B cell (primary cell): ENCODE measurements around the gene SLC41A3. TPM values are rescaled to one million over a fixed set of nuclear protein-coding genes. Genes with fewer than 3 reads are reported as not detected.
"Not testable (repeated sequence)": the region's sequence is repeated elsewhere in the genome, so short reads cannot be mapped to it uniquely, and the experiment has no call there.

Source experiments
- ATAC-seq: fragments of 200-7000 bp; cut with Tn5 transposase; one replicate; pipeline ENCODE4 v1.10.0; 2021; ENCODE audit warnings: low read depth, mild to moderate bottlenecking, moderate number of reproducible peaks, moderate library complexity
- CTCF ChIA-PET: fragments of 350-600 bp; sonication (Branson Sonifier 250); formaldehyde crosslinking; loops from one replicate; lab custom pipeline; 2021; ENCODE audit warnings: antibody characterized with exemption, inconsistent platforms; lab: Charles Lee
- POLR2A ChIA-PET: fragments of 350-600 bp; sonication (Branson Sonifier 250); formaldehyde crosslinking; loops from one replicate; lab custom pipeline; 2021; ENCODE audit warnings: antibody characterized with exemption; lab: Charles Lee
- DNase-seq: peaks from one replicate; pipeline ENCODE4 v3.0.0; 2013
- H2AFZ ChIP-seq: 2 replicates; pipeline ENCODE4 v1.6.1; 2012; ENCODE audit warnings: mild to moderate bottlenecking, low read depth, low read length; ENCODE audit not compliant: insufficient read depth, poor library complexity, severe bottlenecking
- H3K27ac ChIP-seq, 2 donors: 1 replicate in 1 of 2; 2 replicates in 1 of 2; pipeline ENCODE4 v1.5.1; 2012 to 2013; ENCODE audit warnings: low read length in 2 of 2, mild to moderate bottlenecking in 2 of 2, moderate library complexity in 1 of 2
- H3K27me3 ChIP-seq, 4 experiments: fragments of 200-600 bp in 1 of 4; sonication (generic) in 1 of 4; replicated peaks in 1 of 4; 1 replicate in 2 of 4; 2 replicates in 2 of 4; pipeline versions ENCODE4 v1.6.1 to v1.7.0; 2013 to 2016; ENCODE audit warnings: low read length in 3 of 4, mild to moderate bottlenecking in 2 of 4, mixed read lengths in 1 of 4, moderate library complexity in 1 of 4; ENCODE audit not compliant: insufficient read depth in 4 of 4, control insufficient read depth in 3 of 4; ENCODE audit errors: control extremely low read depth in 1 of 4
- H3K36me3 ChIP-seq, 2 experiments: replicated peaks in 1 of 2; 1 replicate in 1 of 2; 2 replicates in 1 of 2; pipeline versions ENCODE4 v1.6.1 to v1.7.1; 2013; ENCODE audit warnings: low read length in 1 of 2; ENCODE audit not compliant: insufficient read depth in 2 of 2, control insufficient read depth in 1 of 2; ENCODE audit errors: control extremely low read depth in 1 of 2, extremely low read depth in 1 of 2
- H3K4me1 ChIP-seq, 2 donors: fragments of 200-600 bp in 1 of 2; sonication (generic) in 1 of 2; 1 replicate in 1 of 2; 2 replicates in 1 of 2; pipeline versions ENCODE4 v1.5.1 to v1.6.1; 2013 to 2017; ENCODE audit warnings: low read length in 2 of 2; ENCODE audit not compliant: control insufficient read depth in 2 of 2, insufficient read depth in 2 of 2
- H3K4me2 ChIP-seq: replicated peaks from 2 replicates; pipeline ENCODE3; 2012; ENCODE audit warnings: mild to moderate bottlenecking, low read depth, low read length; ENCODE audit not compliant: poor library complexity, severe bottlenecking
- H3K4me3 ChIP-seq, 5 experiments: fragments of 200-600 bp in 1 of 5; sonication (generic) in 1 of 5; 1 replicate in 3 of 5; 2 replicates in 2 of 5; pipeline versions ENCODE4 v1.5.1 to v1.7.0; 2011 to 2016; ENCODE audit warnings: low read length in 4 of 5, mild to moderate bottlenecking in 4 of 5, low read depth in 2 of 5, control low read depth in 1 of 5, moderate library complexity in 1 of 5; ENCODE audit not compliant: insufficient read depth in 1 of 5; ENCODE audit errors: control extremely low read depth in 1 of 5, extremely low read depth in 1 of 5
- H3K79me2 ChIP-seq: fragments of 200-600 bp; sonication (generic); one replicate; pipeline ENCODE4 v1.6.0; 2016; ENCODE audit warnings: low read length; ENCODE audit not compliant: control insufficient read depth, insufficient read depth
- H3K9ac ChIP-seq: fragments of 200-600 bp; sonication (generic); 2 replicates; pipeline ENCODE4 v1.6.1; 2017; ENCODE audit warnings: mild to moderate bottlenecking, low read length, moderate library complexity
- H3K9me3 ChIP-seq, 3 donors: one replicate each; pipeline versions ENCODE4 v1.6.1 to v1.7.1; 2013; ENCODE audit warnings: low read length in 2 of 3; ENCODE audit not compliant: control insufficient read depth in 2 of 3, insufficient read depth in 1 of 3; ENCODE audit errors: control extremely low read depth in 1 of 3
- H4K20me1 ChIP-seq: 2 replicates; pipeline ENCODE4 v1.6.0; 2012; ENCODE audit warnings: mild to moderate bottlenecking, low read length; ENCODE audit not compliant: insufficient read depth, control insufficient read depth, poor library complexity, severe bottlenecking
- H3K27ac Mint-ChIP-seq: one replicate; pipeline ENCODE4 v1.8.0; 2021; ENCODE audit warnings: mixed read lengths
- H3K27me3 Mint-ChIP-seq: one replicate; pipeline ENCODE4 v1.8.0; 2021; ENCODE audit warnings: mixed read lengths
- H3K4me1 Mint-ChIP-seq: one replicate; pipeline ENCODE4 v1.8.0; 2021; ENCODE audit warnings: mixed read lengths
- H3K4me3 Mint-ChIP-seq: one replicate; pipeline ENCODE4 v1.8.0; 2021; ENCODE audit warnings: mixed read lengths
- H3K9me3 Mint-ChIP-seq: one replicate; pipeline ENCODE4 v1.8.0; 2022; ENCODE audit warnings: mixed read lengths; ENCODE audit not compliant: insufficient read depth
- CTCF ChIP-seq: fragments of 200-600 bp; IDR thresholded peaks from one replicate; pipeline ENCODE4 v1.8.0; 2022; ENCODE audit warnings: antibody characterized with exemption, mild to moderate bottlenecking
- EZH2 ChIP-seq: IDR thresholded peaks from 2 replicates; pipeline ENCODE4 v1.6.1; 2012; ENCODE audit warnings: borderline replicate concordance, low read depth, mild to moderate bottlenecking, moderate library complexity, low read length; ENCODE audit not compliant: insufficient read depth, poor library complexity, severe bottlenecking
- WGBS: methylation state at CpG from one replicate; pipeline ENCODE4 v1.1.5; 2013; ENCODE audit warnings: missing lambda C conversion rate; ENCODE audit not compliant: insufficient coverage; 5-methylcytosine and 5-hydroxymethylcytosine counted together
- intact Hi-C: fragments of 100-400 bp; cut with micrococcal nuclease; formaldehyde crosslinking; loops from one replicate; pipeline ENCODE4 v1.10.0; 2022
- polyA plus RNA-seq: library from polyadenylated mRNA; depleted of rRNA; stranded (reverse); fragments of >200 nt; gene quantifications from 2 replicates; pipeline ENCODE4 v1.2.3, GENCODE V29; 2012
- total RNA-seq, 2 donors: library from RNA; stranded (reverse); fragments of 120-200 nt in 1 of 2; gene quantifications; 1 replicate in 1 of 2; 2 replicates in 1 of 2; pipeline versions ENCODE4 v1.2.3 to v1.2.4, GENCODE V29; 2013 to 2022

SLC41A3 gene
- total and polyA plus RNA-seq, 2 donors (not counting 1 experiment from before 2014, with no cell fraction given), result 34.2 to 39.3 TPM

- no peak overlapping the region for H3K4me3 Mint-ChIP-seq
- Histone ChIP-seq H3K36me3 (peaks cover 0 to 5% of the 10 kb centered on the region in 2 experiments), H3K4me3 (no peak overlapping the region), H3K9ac (no peak overlapping the region), H3K4me2 (no peak overlapping the region), H3K79me2 (peaks cover 3% of the 10 kb centered on the region), H3K27me3 (no peaks in the 10 kb centered on the region), H3K9me3 (peaks cover 1 to 9% (median 3%) of the 10 kb centered on the region in 3 donors), H2AFZ (no peak overlapping the region), H3K27ac (no peak overlapping the region), H3K4me1 (no peaks in the 10 kb centered on the region), H4K20me1 (no peaks in the 10 kb centered on the region)
- no peaks in the 10 kb centered on the region for H3K4me1 Mint-ChIP-seq
- ChIA-PET POLR2A (no interaction called here), CTCF (no interaction called here)
- no peak for TF ChIP-seq EZH2
- no peak for TF ChIP-seq CTCF
- no peaks in the 10 kb centered on the region for H3K27me3 Mint-ChIP-seq
- no peak overlapping the region for H3K27ac Mint-ChIP-seq
- intact Hi-C loops, result no loop called here
- DNase-seq (no peak), ATAC-seq (no peak)
- H3K9me3 Mint-ChIP-seq, result peaks cover 4% of the 10 kb centered on the region
- WGBS, result 97% methylated on average over 4 of the region's 4 CpGs
Measured at GRCh38 chr3:126040386-126040785, 43.5 kb downstream of the SLC41A3 start.

- H3K27ac ChIP-seq, result no peak overlapping the region
- ChIA-PET POLR2A (no interaction called here), CTCF (no interaction called here)
- peaks cover 0 to 5% of the 10 kb centered on the region in 2 experiments for H3K36me3 ChIP-seq
- no peak overlapping the region for H3K27ac Mint-ChIP-seq
- no peaks in the 10 kb centered on the region for H3K4me1 Mint-ChIP-seq
- no peak overlapping the region for H3K4me2 ChIP-seq
- no peaks in the 10 kb centered on the region for H3K27me3 ChIP-seq
- H3K4me1 ChIP-seq, result no peaks in the 10 kb centered on the region
- no peaks in the 10 kb centered on the region for H4K20me1 ChIP-seq
- ATAC-seq (no peak), DNase-seq (no peak)
- intact Hi-C loops, result no loop called here
- H3K79me2 ChIP-seq, result peaks cover 3% of the 10 kb centered on the region
- H3K9ac ChIP-seq, result no peak overlapping the region
- no peaks in the 10 kb centered on the region for H3K27me3 Mint-ChIP-seq
- peaks cover 1 to 9% (median 3%) of the 10 kb centered on the region in 3 donors for H3K9me3 ChIP-seq
- no CpG with 5 or more reads among the region's 2 CpGs for WGBS
- no peak overlapping the region for H2AFZ ChIP-seq
- no peak overlapping the region for H3K4me3 Mint-ChIP-seq
- TF ChIP-seq CTCF (no peak), EZH2 (no peak)
- peaks cover 4% of the 10 kb centered on the region for H3K9me3 Mint-ChIP-seq
- H3K4me3 ChIP-seq, result no peak overlapping the region
Measured at GRCh38 chr3:126039870-126040269, 44.1 kb downstream of the SLC41A3 start.

GRCh38 chr3:126038791-126039190, 45.1 kb downstream of the SLC41A3 start:
- H2AFZ ChIP-seq, H4K20me1 ChIP-seq, H3K9me3 Mint-ChIP-seq, POLR2A ChIA-PET, H3K4me1 Mint-ChIP-seq, H3K27me3 ChIP-seq, H3K36me3 ChIP-seq, H3K27me3 Mint-ChIP-seq, H3K27ac ChIP-seq, H3K4me1 ChIP-seq, H3K9ac ChIP-seq, ATAC-seq, DNase-seq, CTCF ChIA-PET, intact Hi-C loops, H3K27ac Mint-ChIP-seq, H3K4me3 ChIP-seq, H3K9me3 ChIP-seq, H3K79me2 ChIP-seq, H3K4me3 Mint-ChIP-seq, H3K4me2 ChIP-seq: not testable (repeated sequence)
- 100% methylated on average over 2 of the region's 2 CpGs for WGBS
